HEK293T (cell line): ENCODE data around the gene FMN2.

ENCODE experiments used
- CTCF ChIA-PET: fragments of 350-600 bp; formaldehyde crosslinking; extraction: SDS; loops from one replicate; lab custom pipeline; 2021; ENCODE audit warnings: antibody characterized with exemption, inconsistent platforms; lab: Yijun Ruan, JAX
- POLR2A ChIA-PET: fragments of 350-600 bp; formaldehyde crosslinking; extraction: SDS; loops from one replicate; lab custom pipeline; 2020; ENCODE audit warnings: antibody characterized with exemption, inconsistent platforms; lab: Yijun Ruan, JAX
- DNase-seq: peaks from one replicate; pipeline ENCODE4 v3.0.0; 2012; ENCODE audit warnings: mixed read lengths; ENCODE audit errors: extremely low spot score
- ARNT ChIP-seq: fragments of 450-650 bp; IDR thresholded peaks from 2 replicates; pipeline ENCODE4 v1.6.1; 2017; ENCODE audit warnings: mild to moderate bottlenecking
- BHLHE40 ChIP-seq: fragments of 450-650 bp; IDR thresholded peaks from 2 replicates; pipeline ENCODE4 v1.6.1; 2016; ENCODE audit warnings: mild to moderate bottlenecking, moderate library complexity, borderline replicate concordance
- CTBP1 ChIP-seq: fragments of 450-650 bp; IDR thresholded peaks from 2 replicates; pipeline ENCODE4 v1.6.1; 2016; ENCODE audit warnings: borderline replicate concordance
- ELF4 ChIP-seq: fragments of 450-650 bp; IDR thresholded peaks from 2 replicates; pipeline ENCODE4 v1.6.1; 2017; ENCODE audit warnings: antibody characterized with exemption
- FOXA1 ChIP-seq: fragments of 450-650 bp; IDR thresholded peaks from 2 replicates; pipeline ENCODE4 v1.6.1; 2016; ENCODE audit warnings: mild to moderate bottlenecking
- FOXK2 ChIP-seq: fragments of 450-650 bp; IDR thresholded peaks from 2 replicates; pipeline ENCODE4 v1.6.1; 2016; ENCODE audit warnings: mild to moderate bottlenecking
- FOXM1 ChIP-seq: fragments of 450-650 bp; IDR thresholded peaks from 2 replicates; pipeline ENCODE4 v1.6.1; 2017; ENCODE audit warnings: mild to moderate bottlenecking, borderline replicate concordance
- HDGF ChIP-seq: fragments of 450-650 bp; IDR thresholded peaks from 2 replicates; pipeline ENCODE4 v1.6.1; 2017; ENCODE audit warnings: antibody characterized with exemption, borderline replicate concordance
- L3MBTL2 ChIP-seq: fragments of 450-650 bp; conservative IDR thresholded peaks from 2 replicates; pipeline ENCODE4 v1.6.1; 2016; ENCODE audit warnings: mild to moderate bottlenecking
- LEF1 ChIP-seq: fragments of 450-650 bp; IDR thresholded peaks from 2 replicates; pipeline ENCODE4 v1.6.1; 2017; ENCODE audit warnings: mild to moderate bottlenecking, borderline replicate concordance
- NFRKB ChIP-seq: fragments of 450-650 bp; IDR thresholded peaks from 2 replicates; pipeline ENCODE4 v1.6.1; 2016; ENCODE audit warnings: mild to moderate bottlenecking, moderate library complexity
- SP1 ChIP-seq: fragments of 450-650 bp; IDR thresholded peaks from 2 replicates; pipeline ENCODE4 v1.6.1; 2017
- SUZ12 ChIP-seq: fragments of 450-650 bp; IDR thresholded peaks from 2 replicates; pipeline ENCODE4 v1.6.1; 2016; ENCODE audit warnings: mild to moderate bottlenecking
- TARDBP ChIP-seq: fragments of 450-650 bp; IDR thresholded peaks from 2 replicates; pipeline ENCODE4 v1.6.1; 2016
- ZNF384 ChIP-seq: fragments of 450-650 bp; IDR thresholded peaks from 2 replicates; pipeline ENCODE4 v1.6.1; 2016
- TF ChIP-seq, protein P1 (sequence below): fragments of 450-650 bp; IDR thresholded peaks from 2 replicates; pipeline ENCODE4 v1.6.1; 2016

Gene FMN2

GRCh38 chr1:240284656-240285414, 193.2 kb downstream of the FMN2 start:
- DNase-seq = no peak
- TF ChIP-seq ARNT = no peak
- ChIA-PET CTCF (no interaction called here), POLR2A (no interaction called here)

- no peak for DNase-seq
- ChIA-PET CTCF (no interaction called here), POLR2A (no interaction called here)
- TF ChIP-seq CTBP1 (no peak), L3MBTL2 (no peak), LEF1 (no peak), SP1 (no peak), HDGF (no peak), ZNF384 (no peak), TARDBP (no peak), BHLHE40 (no peak), FOXM1 (no peak), ELF4 (no peak), FOXK2 (no peak), SUZ12 (no peak), FOXA1 (no peak)
- TF ChIP-seq, protein P1, sequence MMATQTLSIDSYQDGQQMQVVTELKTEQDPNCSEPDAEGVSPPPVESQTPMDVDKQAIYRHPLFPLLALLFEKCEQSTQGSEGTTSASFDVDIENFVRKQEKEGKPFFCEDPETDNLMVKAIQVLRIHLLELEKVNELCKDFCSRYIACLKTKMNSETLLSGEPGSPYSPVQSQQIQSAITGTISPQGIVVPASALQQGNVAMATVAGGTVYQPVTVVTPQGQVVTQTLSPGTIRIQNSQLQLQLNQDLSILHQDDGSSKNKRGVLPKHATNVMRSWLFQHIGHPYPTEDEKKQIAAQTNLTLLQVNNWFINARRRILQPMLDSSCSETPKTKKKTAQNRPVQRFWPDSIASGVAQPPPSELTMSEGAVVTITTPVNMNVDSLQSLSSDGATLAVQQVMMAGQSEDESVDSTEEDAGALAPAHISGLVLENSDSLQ = no peak
Observed at GRCh38 chr1:240285540-240285939, 193.9 kb downstream of the FMN2 start.

DNA sequence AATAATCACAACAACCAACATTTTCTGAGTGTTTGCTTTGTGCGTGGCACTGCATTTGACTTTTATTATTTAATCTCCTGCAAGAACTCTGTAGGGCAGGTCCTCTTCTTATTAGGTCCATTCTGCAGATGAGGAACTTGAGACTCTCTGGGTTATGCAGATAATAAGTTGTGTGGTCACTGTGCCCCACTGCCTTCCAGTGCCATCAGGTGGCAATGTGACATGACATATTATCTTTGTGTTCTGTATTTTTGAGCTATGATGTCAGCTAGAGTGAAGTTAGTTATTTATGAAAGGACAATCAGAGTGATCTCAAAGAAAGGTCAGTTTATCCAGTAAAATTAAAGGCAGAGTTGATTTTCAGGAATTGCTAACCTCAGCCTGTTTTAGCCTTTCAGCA, 196.0 kb downstream of the FMN2 start:
- DNase-seq = no peak
- CTCF ChIA-PET = no interaction called here
- TF ChIP-seq ARNT (no peak), NFRKB (no peak), L3MBTL2 (no peak), LEF1 (no peak), SP1 (no peak), FOXM1 (no peak), ZNF384 (no peak), FOXK2 (no peak), TARDBP (no peak), FOXA1 (no peak), CTBP1 (no peak), SUZ12 (no peak), HDGF (no peak), ELF4 (no peak)
- TF ChIP-seq, protein P1 = no peak
- POLR2A ChIA-PET = no interaction called here

- TF ChIP-seq FOXA1 (no peak), FOXK2 (no peak), TARDBP (no peak), ELF4 (no peak), HDGF (no peak), CTBP1 (no peak)
- TF ChIP-seq, protein P1 = no peak
Observed at GRCh38 chr1:240293706-240294105, 202.0 kb downstream of the FMN2 start.

GRCh38 chr1:240294566-240294965, 202.9 kb downstream of the FMN2 start:
- ChIA-PET POLR2A (no interaction called here), CTCF (no interaction called here)
- no peak for TF ChIP-seq FOXK2
- DNase-seq = no peak

More at GRCh38 chr1:240293706-240294105, 202.0 kb downstream of the FMN2 start:
- ChIA-PET POLR2A (no interaction called here), CTCF (no interaction called here)
- no peak for DNase-seq

DNA sequence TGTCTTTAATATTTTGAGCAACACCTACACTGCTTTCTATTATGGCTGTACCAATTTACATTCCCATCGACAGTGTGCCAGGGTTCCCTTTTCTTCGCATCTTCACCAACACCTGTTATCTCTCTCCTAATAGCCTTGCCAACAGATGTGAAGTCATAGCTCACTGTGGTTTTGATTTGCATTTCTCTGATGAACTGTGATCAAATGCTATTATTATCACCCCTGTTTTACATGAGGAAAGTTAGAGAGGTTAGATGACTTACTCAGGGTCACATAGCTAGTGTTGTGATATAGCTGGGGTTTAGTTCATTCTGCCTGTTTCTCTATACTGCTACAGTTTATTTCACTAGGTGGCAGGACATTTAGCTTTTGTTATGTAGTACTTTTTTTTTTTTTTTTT, 204.1 kb downstream of the FMN2 start:
- ChIA-PET POLR2A (no interaction called here), CTCF (no interaction called here)
- no peak for DNase-seq
- no peak for TF ChIP-seq ELF4
- TF ChIP-seq NFRKB = no peak
- TF ChIP-seq FOXK2 = no peak
- no peak for TF ChIP-seq BHLHE40
- TF ChIP-seq FOXA1 = no peak
- TF ChIP-seq ZNF384 = no peak
- no peak for TF ChIP-seq TARDBP
- TF ChIP-seq HDGF = no peak
- no peak for TF ChIP-seq L3MBTL2
- no peak for TF ChIP-seq CTBP1

- no peak for DNase-seq
- ChIA-PET CTCF (no interaction called here), POLR2A (no interaction called here)
- TF ChIP-seq BHLHE40 (no peak), CTBP1 (no peak), FOXA1 (no peak), FOXM1 (no peak), LEF1 (no peak), SUZ12 (no peak), ZNF384 (no peak), TARDBP (no peak), FOXK2 (no peak), NFRKB (no peak), SP1 (no peak), ARNT (no peak), HDGF (no peak), L3MBTL2 (no peak), ELF4 (no peak)
- TF ChIP-seq, protein P1 = no peak
Observed at GRCh38 chr1:240304466-240304865, 212.8 kb downstream of the FMN2 start.
